ENCODE measurements around the gene PCDH11X.
"Not testable (repeated sequence)": the region's sequence is repeated elsewhere in the genome, so short reads cannot be mapped to it uniquely, and the experiment has no call there.

DNA sequence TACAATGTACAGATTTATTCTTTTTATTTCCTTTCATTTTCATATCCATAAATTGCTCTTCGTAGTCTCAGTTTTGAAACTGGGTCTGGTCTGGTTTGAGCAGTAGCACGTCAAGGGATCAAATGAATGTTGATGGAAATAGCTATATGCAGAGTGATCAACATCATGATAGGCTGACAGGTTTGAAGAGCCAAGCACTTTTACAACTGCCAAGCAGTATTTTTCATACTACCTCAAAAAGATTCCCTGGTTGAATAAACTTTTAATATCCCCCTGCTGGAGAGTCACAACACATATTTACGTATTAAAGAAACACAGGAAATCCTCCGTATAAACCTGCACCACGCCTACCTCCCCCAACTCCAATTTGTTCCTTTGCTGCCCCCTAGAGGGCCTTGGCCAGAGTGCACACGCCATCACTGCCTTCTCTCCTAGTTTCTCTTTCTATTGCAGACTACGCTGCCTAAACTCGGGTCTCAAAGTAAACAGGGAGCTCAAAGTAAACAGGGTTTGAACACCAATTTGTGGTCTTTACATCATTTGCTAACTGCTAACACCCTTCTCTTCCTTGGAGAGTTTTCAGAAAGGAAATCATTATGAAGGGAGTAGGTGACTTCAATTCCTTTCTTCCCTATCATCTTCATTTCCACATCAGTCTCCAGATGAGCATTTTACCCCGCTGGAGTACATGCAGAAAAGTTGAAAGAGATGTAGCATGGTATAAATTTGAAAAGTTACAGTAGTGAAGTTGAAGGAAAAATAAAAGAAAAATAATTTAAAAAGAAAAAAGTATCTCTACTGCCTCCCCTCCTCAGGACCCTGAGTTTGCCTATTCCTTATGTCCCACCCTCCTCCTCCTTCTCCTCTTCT lies 8.3 kb upstream of the PCDH11X start:
- peak in 1 of 6 experiments; percentile 33 for TF ChIP-seq CTCF (IDR thresholded peaks at IDR 0.05)
- TF ChIP-seq POLR2A (IDR thresholded peaks at IDR 0.05) = not testable (repeated sequence)

Measured in adrenal gland (tissue), 5 donors.